Measurements from ENCODE around the gene SYNE3. TPM values are rescaled to one million over a fixed set of nuclear protein-coding genes. Genes with fewer than 3 reads are reported as not detected.

The SYNE3 gene
- total and polyA plus RNA-seq, 2 of the 8 experiments (the other 6 are each of a cell fraction or from before 2014, with no cell fraction given), result under 0.01 TPM; not detected in 1

DNA sequence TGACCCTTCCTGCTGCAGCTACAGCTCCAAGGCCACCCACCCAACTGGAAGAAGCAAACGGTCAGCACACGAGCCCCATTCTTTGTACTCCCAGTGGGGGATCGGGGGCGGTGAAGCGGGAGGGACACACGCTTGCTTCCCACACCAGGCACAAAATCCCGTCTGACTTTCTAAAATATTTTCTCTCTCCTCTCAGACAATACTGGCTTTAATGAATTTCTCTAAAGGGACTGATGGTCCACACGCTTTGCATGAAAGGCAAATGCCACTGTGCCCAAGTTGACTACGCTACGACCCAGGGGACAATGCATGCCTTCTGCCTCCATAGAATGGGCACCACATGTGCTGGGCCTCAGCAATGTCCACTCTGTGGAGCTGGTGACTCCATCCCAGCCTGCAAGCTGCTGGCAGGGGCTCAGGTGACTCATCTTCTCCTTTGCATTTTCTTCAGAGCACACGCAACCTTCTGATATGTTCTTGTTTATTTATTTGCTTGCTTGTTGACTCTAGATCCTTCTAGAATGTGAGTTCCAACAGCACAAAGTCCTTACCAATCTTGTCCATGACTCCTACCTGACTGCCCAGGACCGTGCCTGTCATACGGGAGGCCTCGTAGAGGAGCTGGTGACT is 15.6 kb downstream of the SYNE3 start:
- Histone ChIP-seq H3K4me3 (ENCODE audit: extremely low read depth in 1 of 4, insufficient read depth in 2 of 4, low read depth in 3 of 4, low read length in 4 of 4) (no peak overlapping the region), H3K79me2 (ENCODE audit: control insufficient read depth in 1 of 2, insufficient read depth in 2 of 2, low read length in 2 of 2) (no peaks in the 10 kb centered on the region), H3K79me1 (ENCODE audit: low read depth, low read length) (no peaks in the 10 kb centered on the region), H2AK5ac (ENCODE audit: low read depth, low read length) (no peak overlapping the region), H2BK5ac (ENCODE audit: low read depth, low read length) (0 out of 2 replicates have a peak overlapping the region, but pooled peaks have one; percentile 35), H3K23ac (ENCODE audit: insufficient read length) (no peak overlapping the region), H4K5ac (ENCODE audit: insufficient read length, low read depth, low read length) (no peak overlapping the region), H3K18ac (ENCODE audit: extremely low read depth, low read length) (no peak overlapping the region), H2BK15ac (ENCODE audit: low read length) (no peak overlapping the region), H2AFZ (ENCODE audit: low read length) (no peak overlapping the region), H3K9ac (replicated peaks in 1 of 4; ENCODE audit: extremely low read depth in 1 of 4, low read depth in 3 of 4, low read length in 3 of 4) (no peak overlapping the region), H3K27me3 (replicated peaks in 1 of 4; ENCODE audit: control insufficient read depth in 3 of 4, extremely low read depth in 1 of 4, insufficient read depth in 3 of 4, low read length in 3 of 4) (no peaks in the 10 kb centered on the region; a peak in 1 of 7 replicates), H3K4me2 (ENCODE audit: insufficient read depth in 1 of 2, low read depth in 2 of 2, low read length in 2 of 2) (no peak overlapping the region), H3K14ac (ENCODE audit: insufficient read length) (no peak overlapping the region), H3K27ac (ENCODE audit: low read depth, low read length) (no peak overlapping the region), H3K56ac (replicated peaks; ENCODE audit: insufficient read length, low read depth, low read length) (no peak overlapping the region), H3K4ac (replicated peaks; ENCODE audit: insufficient read length, low read depth, low read length) (no peak overlapping the region), H3K36me3 (ENCODE audit: control insufficient read depth in 2 of 4, insufficient read depth in 4 of 4, low read length in 3 of 4) (no peaks in the 10 kb centered on the region), H2BK120ac (replicated peaks; ENCODE audit: low read depth, low read length) (no peak overlapping the region), H2BK12ac (ENCODE audit: low read depth, low read length) (no peak overlapping the region), H4K91ac (replicated peaks; ENCODE audit: insufficient read length, low read length) (no peak overlapping the region), H3K9me3 (ENCODE audit: insufficient read depth in 2 of 2, low read depth in 1 of 2, low read length in 1 of 2) (no peaks in the 10 kb centered on the region), H4K20me1 (replicated peaks in 1 of 2; ENCODE audit: control insufficient read depth in 1 of 2, insufficient read depth in 2 of 2, low read length in 2 of 2) (no peaks in the 10 kb centered on the region), H3K4me1 (replicated peaks in 1 of 4; ENCODE audit: control insufficient read depth in 3 of 4, insufficient read depth in 4 of 4, low read length in 3 of 4) (0 out of 7 replicates have a peak, but pooled peaks cover 0 to 3% (median 0%) of the 10 kb centered on the region in 4 experiments), H3K23me2 (ENCODE audit: low read depth, low read length) (no peaks in the 10 kb centered on the region), H4K8ac (ENCODE audit: extremely low read depth, insufficient read depth, low read length) (no peak overlapping the region), H2BK20ac (ENCODE audit: low read length) (no peak overlapping the region)
- CTCF ChIA-PET (ENCODE audit: partially characterized antibody), result interaction anchor here (0.8 to 3.4 kb wide), 7 partner anchors 9 to 75 kb away, joined by 3 to 10 read pairs (median 3); no protein-coding TSS in a partner anchor
- DNase-seq (ENCODE audit: low read depth in 1 of 2, low spot score in 2 of 2) (no peak), FAIRE-seq (no peak)
- POLR2A ChIA-PET (ENCODE audit: partially characterized antibody), result no interaction called here
- WGBS, 2 experiments (ENCODE audit: extremely low coverage in 1 of 2, insufficient coverage in 1 of 2, insufficient read length in 1 of 2, insufficient replicate concordance in 2 of 2, low coverage in 1 of 2, low lambda C conversion rate in 2 of 2, missing lambda C conversion rate in 1 of 2), result 86% methylated on average over 14 of the region's 14 CpGs; no CpG with 5 or more reads in 1 of the 2 experiments
- no peak for TF ChIP-seq JUND (IDR thresholded peaks at IDR 0.05; ENCODE audit: low read length)
- no peak for TF ChIP-seq ASH2L (IDR thresholded peaks at IDR 0.05; ENCODE audit: low read length)
- TF ChIP-seq EP300 (IDR thresholded peaks at IDR 0.05; ENCODE audit: borderline replicate concordance in 1 of 2, low read depth in 2 of 2, low read length in 2 of 2), result no peak
- TF ChIP-seq PHF8 (conservative IDR thresholded peaks at IDR 0.05; ENCODE audit: low read depth, low read length), result no peak
- TF ChIP-seq GABPA (IDR thresholded peaks at IDR 0.05; ENCODE audit: borderline replicate concordance, insufficient read depth, low read length), result no peak
- no peak for TF ChIP-seq POLR2AphosphoS5 (IDR thresholded peaks at IDR 0.05; ENCODE audit: low read depth, low read length)
- TF ChIP-seq GTF2F1 (IDR thresholded peaks at IDR 0.05; ENCODE audit: borderline replicate concordance, low read depth, low read length), result no peak
- TF ChIP-seq POU5F1 (IDR thresholded peaks at IDR 0.05; ENCODE audit: low read depth, low read length), result no peak
- no peak for TF ChIP-seq RAD21 (IDR thresholded peaks at IDR 0.05 in 1 of 2, conservative IDR thresholded peaks at IDR 0.05 in 1 of 2; ENCODE audit: low read depth in 2 of 2, low read length in 2 of 2)
- TF ChIP-seq KDM5A (IDR thresholded peaks at IDR 0.05; ENCODE audit: low read length), result no peak
- TF ChIP-seq BRCA1 (IDR thresholded peaks at IDR 0.05; ENCODE audit: low read depth, low read length), result no peak
- TF ChIP-seq KDM4A (IDR thresholded peaks at IDR 0.05; ENCODE audit: low read depth, low read length, severe bottlenecking), result no peak
- TF ChIP-seq CHD1 (IDR thresholded peaks at IDR 0.05; ENCODE audit: low read depth, low read length), result no peak

All from H1 (cell line).